Left ventricle myocardium superior (tissue), 1 donor: Measurements from ENCODE around the gene YDJC. TPM values are rescaled to one million over a fixed set of nuclear protein-coding genes. Genes with fewer than 3 reads are reported as not detected.
A peak's percentile ranks its signal among the peaks of the same experiment; 100 is the strongest.
"Not testable (repeated sequence)": the region's sequence is repeated elsewhere in the genome, so short reads cannot be mapped to it uniquely, and the experiment has no call there.

ENCODE experiments used
- ATAC-seq: fragments of 200-7000 bp; cut with Tn5 transposase; one replicate; pipeline ENCODE4 v1.9.1; 2020; ENCODE audit warnings: mild to moderate bottlenecking, moderate library complexity
- DNase-seq: peaks from one replicate; pipeline ENCODE4 v3.0.0-alpha.2; 2020
- intact Hi-C: fragments of 100-400 bp; cut with micrococcal nuclease; formaldehyde crosslinking; loops from one replicate; pipeline ENCODE4 v1.11.0; 2022
- microRNA-seq: library from miRNA; unstranded; fragments of <30 nt; microRNA quantifications from one replicate; pipeline ENCODE4 v1.2.0, GENCODE V29; 2020; ENCODE audit warnings: borderline number of aligned reads
- total RNA-seq: library from RNA; stranded (reverse); fragmentation: NEBNext Ultra II Directional; extraction: Animal tissue kit (Norgen Biotek cat#: 25700); gene quantifications from one replicate; pipeline ENCODE4 v1.2.1, GENCODE V29; 2021
- donor health status: DM: no; HTN: yes; CAD: no; lungs with severe emphysema.

YDJC gene
- total RNA-seq, 1 donor from 2014 or later = 4.9 TPM

DNA sequence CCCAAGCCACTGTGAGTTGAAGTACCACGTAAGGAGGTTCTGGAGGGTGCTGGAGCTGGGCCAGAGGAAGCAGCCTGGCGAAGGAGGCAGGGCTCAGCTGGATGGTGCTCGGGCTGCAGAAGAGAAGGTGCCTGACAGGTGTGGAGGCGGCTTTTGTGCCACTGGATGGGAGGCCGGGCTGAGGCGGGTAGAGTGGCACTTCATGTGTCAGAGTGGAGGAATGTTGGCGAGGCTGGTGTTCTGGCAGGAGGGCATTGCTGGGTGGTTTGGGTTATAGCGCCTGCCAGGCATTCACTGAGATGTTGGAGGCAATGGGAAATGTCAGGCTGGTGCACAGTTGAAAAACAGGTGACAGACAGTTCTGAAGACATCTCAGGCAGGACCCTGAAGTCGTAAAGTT, 38.1 kb downstream of the YDJC start:
- DNase-seq (peak; percentile 68), ATAC-seq (peak; percentile 80)

GRCh38 chr22:21590809-21591641, 38.8 kb downstream of the YDJC start:
- ATAC-seq = no peak
- DNase-seq = no peak
- intact Hi-C loops = no loop called here

More for the DNA sequence above, 38.1 kb downstream of the YDJC start:
- intact Hi-C loops = no loop called here

DNA sequence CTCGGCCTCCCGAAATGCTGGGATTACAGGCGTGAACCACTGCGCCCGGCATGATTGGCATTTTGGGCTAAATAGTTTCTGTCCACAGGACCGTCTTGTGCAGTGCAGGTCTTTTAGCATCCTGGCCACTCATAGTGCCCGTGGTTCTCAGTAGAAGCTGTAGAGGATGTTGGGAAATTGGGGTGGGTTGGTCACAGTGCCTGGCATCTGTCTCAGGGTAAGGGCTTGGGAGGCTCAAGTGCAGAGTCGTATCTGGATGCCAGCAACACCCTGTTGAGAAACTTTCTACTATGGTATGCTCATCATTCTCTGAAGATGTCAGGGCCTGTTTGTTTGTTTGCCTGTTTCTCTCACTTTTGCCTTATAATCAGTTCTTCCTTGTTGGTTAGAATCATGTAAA, 40.4 kb downstream of the YDJC start:
- no peak for ATAC-seq
- intact Hi-C loops = no loop called here
- no peak for DNase-seq

GRCh38 chr22:21587803-21588611, 41.8 kb downstream of the YDJC start:
- DNase-seq (no peak), ATAC-seq (no peak)
- intact Hi-C loops = no loop called here

DNA sequence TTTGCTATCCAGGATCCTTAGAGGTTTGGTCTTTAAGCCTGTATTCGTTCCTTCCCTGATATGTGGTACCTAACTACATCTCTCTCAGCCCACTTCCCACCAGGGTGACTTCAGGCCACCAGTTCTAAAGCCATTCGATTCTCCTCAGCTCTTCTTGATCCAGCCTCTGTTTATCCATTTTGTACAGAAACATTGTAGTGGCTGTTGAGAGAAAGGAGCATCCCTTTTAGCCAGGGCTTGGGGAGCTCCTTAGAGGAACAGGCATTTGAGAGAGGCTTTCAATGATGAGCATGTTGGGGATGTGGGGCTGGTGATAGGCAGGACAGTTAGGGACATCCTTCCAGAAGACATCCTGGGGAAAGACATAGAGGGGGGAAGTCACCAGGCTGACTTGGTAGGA, 44.4 kb downstream of the YDJC start:
- intact Hi-C loops = no loop called here
- ATAC-seq (no peak), DNase-seq (no peak)

GRCh38 chr22:21582801-21583740, 46.8 kb downstream of the YDJC start:
- ATAC-seq (no peak), DNase-seq (no peak)
- intact Hi-C loops = no loop called here

- ATAC-seq, intact Hi-C loops, DNase-seq: not testable (repeated sequence)
Observed at GRCh38 chr22:21581009-21581713, 48.7 kb downstream of the YDJC start.

GRCh38 chr22:21580623-21581007, 49.2 kb downstream of the YDJC start:
- intact Hi-C loops, ATAC-seq: not testable (repeated sequence)

DNA sequence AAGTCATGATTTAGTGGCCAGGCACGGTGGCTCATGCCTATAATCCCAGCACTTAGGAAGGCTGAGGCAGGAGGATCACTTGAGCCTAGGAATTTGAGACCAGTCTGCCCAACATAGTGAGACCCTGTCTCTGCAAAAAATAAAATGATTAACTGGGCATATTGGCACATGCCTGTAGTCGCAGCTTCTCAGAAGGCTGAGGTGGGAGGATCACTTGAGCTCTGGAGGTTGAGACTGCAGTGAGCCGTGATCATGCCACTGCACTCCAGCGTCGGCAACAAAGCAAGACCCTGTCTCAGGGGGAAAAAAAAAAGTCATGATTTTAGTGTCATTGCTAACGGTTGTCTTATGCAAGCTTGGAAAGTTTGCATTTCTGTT, 50.4 kb downstream of the YDJC start:
- intact Hi-C loops = no loop called here
- no peak for DNase-seq
- no peak for ATAC-seq

More at GRCh38 chr22:21580623-21581007, 49.2 kb downstream of the YDJC start:
- DNase-seq = not testable (repeated sequence)

Small RNAs within 50 kb of the gene (microRNA-seq; reads per million reads assigned to microRNA genes)
- gene MIR130B (113 reads per million, percentile 40 among the genes with 10 or more reads in this experiment), gene MIR301B (not detected)

Other genes with a start within 250 kb of the YDJC start
- gene RIMBP3B, start 246.3 kb downstream of the YDJC start, total RNA-seq = 0.05 TPM
- gene HIC2, start 212.7 kb downstream of the YDJC start, total RNA-seq = 1.2 TPM
- 0.74 TPM for gene TMEM191C, start 162.6 kb downstream of the YDJC start, total RNA-seq
- gene RIMBP3C, start 78.6 kb downstream of the YDJC start, total RNA-seq = not detected
- 51.6 TPM for gene UBE2L3, start 62.3 kb downstream of the YDJC start, total RNA-seq
- gene CCDC116, start 2.7 kb upstream of the YDJC start, total RNA-seq = not detected
- gene SDF2L1, start 12.3 kb upstream of the YDJC start, total RNA-seq = 17.9 TPM
- 25.7 TPM for gene PPIL2, start 36.0 kb upstream of the YDJC start, total RNA-seq
- gene YPEL1, start 105.8 kb upstream of the YDJC start, total RNA-seq = 3.2 TPM
- 80.5 TPM for gene MAPK1, start 237.6 kb upstream of the YDJC start, total RNA-seq